Activated naive CD8-positive, alpha-beta T cell (primary cell): ENCODE results near the gene P2RY2.

Experiments used
- H3K27ac Mint-ChIP-seq: one replicate; pipeline ENCODE4 v1.8.0; 2021; ENCODE audit warnings: mixed read lengths
- H3K27me3 Mint-ChIP-seq: one replicate; pipeline ENCODE4 v1.8.0; 2021; ENCODE audit warnings: mixed read lengths
- H3K36me3 Mint-ChIP-seq: one replicate; pipeline ENCODE4 v1.8.0; 2021; ENCODE audit warnings: mixed read lengths
- H3K4me1 Mint-ChIP-seq: one replicate; pipeline ENCODE4 v1.8.0; 2021; ENCODE audit warnings: low read depth, mixed read lengths
- H3K4me3 Mint-ChIP-seq: one replicate; pipeline ENCODE4 v1.8.0; 2021; ENCODE audit warnings: mild to moderate bottlenecking, mixed read lengths
- H3K9me3 Mint-ChIP-seq: one replicate; pipeline ENCODE4 v1.8.0; 2021; ENCODE audit warnings: low read depth, mixed read lengths

Gene P2RY2

GRCh38 chr11:73218106-73218829 is at the start of gene P2RY2:
TSS of gene P2RY2 (plus strand) at chr11:73218281. CDS start at chr11:73234160, 15,879 bp downstream.
- H3K27ac Mint-ChIP-seq, result no peak within 1 kb of the TSS
- H3K4me1 Mint-ChIP-seq, result peaks cover 5% of the 10 kb centered on the region
- peaks cover 20% of the 10 kb centered on the region for H3K27me3 Mint-ChIP-seq
- H3K4me3 Mint-ChIP-seq, result peak within 1 kb of the TSS; percentile 65
- H3K9me3 Mint-ChIP-seq, result no peaks in the 10 kb centered on the region
- no peaks in the 10 kb centered on the region for H3K36me3 Mint-ChIP-seq

- H3K36me3 Mint-ChIP-seq, result no peaks in the 10 kb centered on the region
- H3K27ac Mint-ChIP-seq, result no peak overlapping the region
- no peaks in the 10 kb centered on the region for H3K9me3 Mint-ChIP-seq
- no peaks in the 10 kb centered on the region for H3K4me1 Mint-ChIP-seq
- H3K27me3 Mint-ChIP-seq, result no peaks in the 10 kb centered on the region
- no peak overlapping the region for H3K4me3 Mint-ChIP-seq
Measured at GRCh38 chr11:73168925-73169579, 49.0 kb upstream of the P2RY2 start.

- Mint-ChIP-seq H3K27me3 (no peaks in the 10 kb centered on the region), H3K27ac (no peak overlapping the region), H3K4me3 (no peak overlapping the region), H3K36me3 (no peaks in the 10 kb centered on the region), H3K9me3 (no peaks in the 10 kb centered on the region), H3K4me1 (no peaks in the 10 kb centered on the region)
Measured at GRCh38 chr11:73170140-73170539, 47.9 kb upstream of the P2RY2 start.

- no peak overlapping the region for H3K27ac Mint-ChIP-seq
Measured at GRCh38 chr11:73171436-73172161, 46.5 kb upstream of the P2RY2 start.

GRCh38 chr11:73172992-73173656 is 45.0 kb upstream of the P2RY2 start:
- no peak overlapping the region for H3K27ac Mint-ChIP-seq
- no peaks in the 10 kb centered on the region for H3K36me3 Mint-ChIP-seq
- peaks cover 4% of the 10 kb centered on the region for H3K4me1 Mint-ChIP-seq
- H3K27me3 Mint-ChIP-seq, result no peaks in the 10 kb centered on the region
- no peaks in the 10 kb centered on the region for H3K9me3 Mint-ChIP-seq
- H3K4me3 Mint-ChIP-seq, result no peak overlapping the region

More at GRCh38 chr11:73171436-73172161, 46.5 kb upstream of the P2RY2 start:
- H3K4me3 Mint-ChIP-seq, result no peak overlapping the region
- no peaks in the 10 kb centered on the region for H3K36me3 Mint-ChIP-seq
- H3K4me1 Mint-ChIP-seq, result peaks cover 1% of the 10 kb centered on the region
- H3K27me3 Mint-ChIP-seq, result no peaks in the 10 kb centered on the region
- H3K9me3 Mint-ChIP-seq, result no peaks in the 10 kb centered on the region

- Mint-ChIP-seq H3K4me3 (no peak overlapping the region), H3K27me3 (no peaks in the 10 kb centered on the region), H3K27ac (no peak overlapping the region), H3K36me3 (no peaks in the 10 kb centered on the region), H3K4me1 (peaks cover 5% of the 10 kb centered on the region), H3K9me3 (no peaks in the 10 kb centered on the region)
Measured at GRCh38 chr11:73173755-73174494, 44.2 kb upstream of the P2RY2 start.

GRCh38 chr11:73174495-73174791 is 43.6 kb upstream of the P2RY2 start:
- Mint-ChIP-seq H3K4me3 (no peak overlapping the region), H3K27me3 (no peaks in the 10 kb centered on the region), H3K27ac (no peak overlapping the region), H3K4me1 (peaks cover 5% of the 10 kb centered on the region), H3K9me3 (no peaks in the 10 kb centered on the region), H3K36me3 (no peaks in the 10 kb centered on the region)

- Mint-ChIP-seq H3K4me3 (no peak overlapping the region), H3K36me3 (no peaks in the 10 kb centered on the region), H3K4me1 (peaks cover 5% of the 10 kb centered on the region), H3K27me3 (no peaks in the 10 kb centered on the region), H3K27ac (no peak overlapping the region), H3K9me3 (no peaks in the 10 kb centered on the region)
Measured at GRCh38 chr11:73175551-73176144, 42.4 kb upstream of the P2RY2 start.

GRCh38 chr11:73176145-73176873 is 41.8 kb upstream of the P2RY2 start:
- Mint-ChIP-seq H3K36me3 (no peaks in the 10 kb centered on the region), H3K27ac (no peak overlapping the region), H3K9me3 (no peaks in the 10 kb centered on the region), H3K27me3 (no peaks in the 10 kb centered on the region), H3K4me3 (no peak overlapping the region), H3K4me1 (peaks cover 5% of the 10 kb centered on the region)

- no peaks in the 10 kb centered on the region for H3K27me3 Mint-ChIP-seq
Measured at GRCh38 chr11:73176874-73177155, 41.3 kb upstream of the P2RY2 start.

GRCh38 chr11:73177380-73177777 is 40.7 kb upstream of the P2RY2 start:
- Mint-ChIP-seq H3K4me3 (no peak overlapping the region), H3K27me3 (no peaks in the 10 kb centered on the region), H3K9me3 (no peaks in the 10 kb centered on the region), H3K36me3 (no peaks in the 10 kb centered on the region), H3K27ac (no peak overlapping the region), H3K4me1 (peaks cover 5% of the 10 kb centered on the region)

More at GRCh38 chr11:73176874-73177155, 41.3 kb upstream of the P2RY2 start:
- peaks cover 5% of the 10 kb centered on the region for H3K4me1 Mint-ChIP-seq
- no peak overlapping the region for H3K27ac Mint-ChIP-seq
- H3K9me3 Mint-ChIP-seq, result no peaks in the 10 kb centered on the region
- H3K36me3 Mint-ChIP-seq, result no peaks in the 10 kb centered on the region
- H3K4me3 Mint-ChIP-seq, result no peak overlapping the region

- H3K4me3 Mint-ChIP-seq, result no peak overlapping the region
- H3K4me1 Mint-ChIP-seq, result peaks cover 5% of the 10 kb centered on the region
- H3K9me3 Mint-ChIP-seq, result no peaks in the 10 kb centered on the region
- no peak overlapping the region for H3K27ac Mint-ChIP-seq
- no peaks in the 10 kb centered on the region for H3K27me3 Mint-ChIP-seq
- H3K36me3 Mint-ChIP-seq, result no peaks in the 10 kb centered on the region
Measured at GRCh38 chr11:73177778-73178539, 40.1 kb upstream of the P2RY2 start.

GRCh38 chr11:73178681-73179080 is 39.4 kb upstream of the P2RY2 start:
- no peaks in the 10 kb centered on the region for H3K27me3 Mint-ChIP-seq
- H3K27ac Mint-ChIP-seq, result no peak overlapping the region
- no peak overlapping the region for H3K4me3 Mint-ChIP-seq
- no peaks in the 10 kb centered on the region for H3K36me3 Mint-ChIP-seq
- peaks cover 5% of the 10 kb centered on the region for H3K4me1 Mint-ChIP-seq
- no peaks in the 10 kb centered on the region for H3K9me3 Mint-ChIP-seq
